ENCODE measurements around the gene RASGRP4.

RASGRP4 gene

GRCh38 chr19:38437295-38437694, 11.3 kb upstream of the RASGRP4 start:
- TF ChIP-seq GATA2 (IDR thresholded peaks at IDR 0.05; ENCODE audit: low read depth, low read length) (no peak), GATA3 (IDR thresholded peaks at IDR 0.05; ENCODE audit: low read depth, low read length) (no peak)

GRCh38 chr19:38434549-38435051, 8.6 kb upstream of the RASGRP4 start:
- TF ChIP-seq GATA2 (IDR thresholded peaks at IDR 0.05; ENCODE audit: low read depth, low read length) (no peak), GATA3 (IDR thresholded peaks at IDR 0.05; ENCODE audit: low read depth, low read length) (no peak)

GRCh38 chr19:38433268-38433733, 7.3 kb upstream of the RASGRP4 start, which contains the start of gene RYR1:
TSS of gene RYR1 (plus strand) at chr19:38433691. CDS start at chr19:38433830, 139 bp downstream.
- TF ChIP-seq GATA2 (IDR thresholded peaks at IDR 0.05; ENCODE audit: low read depth, low read length) (no peak), GATA3 (IDR thresholded peaks at IDR 0.05; ENCODE audit: low read depth, low read length) (no peak)

DNA sequence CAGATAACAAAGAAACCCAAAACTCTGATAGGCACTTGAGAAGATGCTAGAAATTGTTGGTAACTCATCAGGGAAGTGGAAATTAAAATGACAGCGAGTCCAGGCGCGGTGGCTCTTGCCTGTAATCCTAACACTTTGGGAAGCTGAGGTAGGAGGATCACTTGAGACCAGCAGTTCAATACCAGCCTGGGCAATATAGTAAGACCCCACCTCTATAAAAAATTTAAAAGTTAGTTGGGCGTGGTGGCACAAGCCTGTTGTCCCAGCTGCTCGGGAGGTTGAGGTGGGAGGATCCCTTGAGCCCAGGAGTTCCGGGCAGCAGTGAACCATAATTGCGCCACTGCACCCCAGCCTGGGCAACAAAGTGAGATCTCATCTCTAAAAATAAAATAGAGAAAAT, 4.9 kb upstream of the RASGRP4 start:
- TF ChIP-seq GATA2 (IDR thresholded peaks at IDR 0.05; ENCODE audit: low read depth, low read length) (no peak), GATA3 (IDR thresholded peaks at IDR 0.05; ENCODE audit: low read depth, low read length) (no peak)

- TF ChIP-seq GATA2 (IDR thresholded peaks at IDR 0.05; ENCODE audit: low read depth, low read length), result no peak
- TF ChIP-seq GATA3 (IDR thresholded peaks at IDR 0.05; ENCODE audit: low read depth, low read length), result no peak
Measured at GRCh38 chr19:38429811-38430156, 3.8 kb upstream of the RASGRP4 start.

DNA sequence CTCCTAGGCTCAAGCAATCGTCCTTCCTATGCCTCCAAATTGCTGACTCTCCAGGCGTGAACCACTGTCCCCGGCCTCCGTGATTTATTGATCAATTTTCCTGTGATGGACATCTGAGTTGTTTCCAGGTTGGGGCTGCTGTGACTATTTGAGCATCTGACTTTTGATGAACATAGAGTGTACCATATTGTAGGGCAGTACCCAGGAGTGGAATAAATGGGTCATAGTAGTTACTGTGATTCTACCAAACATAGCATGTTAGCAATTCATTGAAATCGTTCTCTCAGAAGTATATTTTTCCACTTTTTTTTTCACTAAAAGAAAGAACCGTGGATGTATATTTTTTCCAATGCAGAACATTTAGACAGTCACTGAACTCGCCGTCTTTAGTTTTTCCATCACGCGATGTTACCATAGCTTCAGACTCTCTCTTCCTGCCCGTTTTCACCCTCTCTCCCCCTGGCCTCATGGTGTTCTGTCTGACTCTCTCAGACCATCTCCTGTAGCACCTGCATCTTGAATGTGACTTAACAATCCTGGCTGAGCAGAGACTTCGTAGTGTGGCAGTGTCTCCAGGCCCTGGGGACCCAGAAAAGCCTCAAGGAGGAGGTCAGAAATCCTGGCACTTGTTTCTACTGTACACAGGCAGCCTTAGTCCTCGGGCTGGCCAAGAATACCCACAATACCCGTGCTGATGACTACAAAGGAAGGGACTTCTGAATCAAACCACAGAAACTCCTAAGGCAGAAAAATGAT, 3.2 kb upstream of the RASGRP4 start:
- no peak for TF ChIP-seq GATA2 (IDR thresholded peaks at IDR 0.05; ENCODE audit: low read depth, low read length)
- no peak for TF ChIP-seq GATA3 (IDR thresholded peaks at IDR 0.05; ENCODE audit: low read depth, low read length)

DNA sequence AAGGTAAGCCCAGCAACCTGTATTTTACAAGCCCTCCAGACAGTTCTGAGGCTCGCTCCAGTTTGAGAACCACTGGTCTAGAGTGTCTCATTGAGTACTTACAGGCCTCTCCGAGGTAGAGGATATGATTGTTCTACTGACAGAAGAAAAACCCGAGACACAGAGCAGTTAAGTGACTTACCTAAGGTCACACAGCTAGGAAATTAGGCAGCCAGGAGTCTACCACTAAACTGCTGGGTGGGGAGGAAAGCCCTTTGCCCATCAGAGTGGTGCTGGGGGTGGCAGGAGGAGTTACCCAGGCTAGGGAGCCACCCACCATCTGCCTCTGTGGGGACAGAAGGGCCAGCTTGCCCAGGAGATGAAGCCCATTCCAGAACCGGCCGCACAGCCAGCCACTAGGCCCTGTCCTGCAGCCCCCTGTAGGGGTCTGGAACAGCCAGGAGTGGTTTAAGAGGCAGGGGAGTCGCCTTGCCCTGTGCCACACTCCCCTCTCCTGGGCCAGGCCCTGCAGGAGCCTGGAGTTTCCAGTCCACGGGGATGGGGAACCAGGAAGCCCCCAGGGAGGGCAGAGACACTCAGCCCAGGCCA, 703 bp downstream of the RASGRP4 start:
- TF ChIP-seq GATA3 (IDR thresholded peaks at IDR 0.05; ENCODE audit: low read depth, low read length) (no peak), GATA2 (IDR thresholded peaks at IDR 0.05; ENCODE audit: low read depth, low read length) (no peak)

- TF ChIP-seq GATA3 (IDR thresholded peaks at IDR 0.05; ENCODE audit: low read depth, low read length) (no peak), GATA2 (IDR thresholded peaks at IDR 0.05; ENCODE audit: low read depth, low read length) (no peak)
Measured at GRCh38 chr19:38424272-38424671, 1.7 kb downstream of the RASGRP4 start.

DNA sequence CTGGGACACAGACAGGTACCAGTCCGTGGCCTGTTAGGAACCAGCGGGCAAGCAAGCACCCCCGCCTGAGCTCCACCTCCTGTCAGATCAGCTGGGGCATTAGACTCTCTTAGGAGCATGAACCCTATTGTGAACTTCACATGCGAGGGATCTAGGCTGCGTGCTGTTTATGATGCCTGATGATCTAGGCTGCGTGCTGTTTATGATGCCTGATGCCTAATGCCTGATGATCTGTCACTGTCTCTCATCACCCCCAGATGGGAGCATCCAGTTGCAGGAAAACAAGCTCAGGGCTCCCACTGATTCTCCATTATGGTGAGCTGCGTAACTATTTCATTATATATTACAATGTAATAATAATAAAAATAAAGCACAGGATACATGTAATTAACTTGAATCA, 3.6 kb downstream of the RASGRP4 start:
- TF ChIP-seq GATA3 (IDR thresholded peaks at IDR 0.05; ENCODE audit: low read depth, low read length), result no peak
- TF ChIP-seq GATA2 (IDR thresholded peaks at IDR 0.05; ENCODE audit: low read depth, low read length), result no peak

- no peak for TF ChIP-seq GATA2 (IDR thresholded peaks at IDR 0.05; ENCODE audit: low read depth, low read length)
Measured at GRCh38 chr19:38421856-38422255, 4.2 kb downstream of the RASGRP4 start.

GRCh38 chr19:38420935-38421334, 5.1 kb downstream of the RASGRP4 start:
- TF ChIP-seq GATA3 (IDR thresholded peaks at IDR 0.05; ENCODE audit: low read depth, low read length) (no peak), GATA2 (IDR thresholded peaks at IDR 0.05; ENCODE audit: low read depth, low read length) (no peak)

- TF ChIP-seq GATA3 (IDR thresholded peaks at IDR 0.05; ENCODE audit: low read depth, low read length), result no peak
- TF ChIP-seq GATA2 (IDR thresholded peaks at IDR 0.05; ENCODE audit: low read depth, low read length), result no peak
Measured at GRCh38 chr19:38417544-38418506, 8.2 kb downstream of the RASGRP4 start.

GRCh38 chr19:38417146-38417543, 8.9 kb downstream of the RASGRP4 start:
- TF ChIP-seq GATA3 (IDR thresholded peaks at IDR 0.05; ENCODE audit: low read depth, low read length) (no peak), GATA2 (IDR thresholded peaks at IDR 0.05; ENCODE audit: low read depth, low read length) (no peak)

GRCh38 chr19:38413416-38413815, 12.6 kb downstream of the RASGRP4 start:
- TF ChIP-seq GATA3 (IDR thresholded peaks at IDR 0.05; ENCODE audit: low read depth, low read length) (no peak), GATA2 (IDR thresholded peaks at IDR 0.05; ENCODE audit: low read depth, low read length) (no peak)
